ENCODE data around the gene OOSP4B. TPM values are rescaled to one million over a fixed set of nuclear protein-coding genes. Genes with fewer than 3 reads are reported as not detected.

Gene OOSP4B
- total RNA-seq (not detected), polyA plus RNA-seq (not detected)
- long read RNA-seq, donor 1: 0 reads
- long read RNA-seq, donor 2: 0 reads
- long read RNA-seq, donor 3: 0 reads

DNA sequence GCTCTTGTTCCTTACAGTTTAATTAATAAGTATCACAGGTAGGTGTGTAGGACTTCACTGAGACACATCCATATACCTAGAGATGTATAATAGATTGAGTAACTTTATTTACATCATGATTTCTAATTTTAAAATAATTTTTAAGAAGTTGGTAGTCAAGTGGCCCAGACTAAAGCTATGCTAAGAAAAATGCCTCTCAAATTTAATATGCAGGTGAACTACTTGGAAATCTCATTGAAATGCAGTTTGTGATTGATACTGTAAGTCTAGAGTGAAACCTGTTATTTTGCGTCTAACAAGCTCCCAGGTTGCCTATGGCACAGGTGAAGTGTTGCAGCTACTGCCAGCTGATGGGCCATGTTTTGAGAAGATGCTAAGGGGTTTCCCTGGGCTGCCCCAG, at the start of gene OOSP4B:
Gene OOSP4B, plus strand, starts transcription at position 301 of the 400 bp plus-strand sequence.
- Histone ChIP-seq H3K4me1 (no peaks in the 10 kb centered on the region), H3K27me3 (no peaks in the 10 kb centered on the region), H3K4me3 (no peak within 1 kb of the TSS), H3K27ac (no peak within 1 kb of the TSS), H3K36me3 (no peaks in the 10 kb centered on the region), H3K9me3 (no peaks in the 10 kb centered on the region)
- intact Hi-C loops (cut with DNase I): no loop called here
- TF ChIP-seq POLR2A (IDR thresholded peaks at IDR 0.05): no peak
- TF ChIP-seq, protein P1, sequence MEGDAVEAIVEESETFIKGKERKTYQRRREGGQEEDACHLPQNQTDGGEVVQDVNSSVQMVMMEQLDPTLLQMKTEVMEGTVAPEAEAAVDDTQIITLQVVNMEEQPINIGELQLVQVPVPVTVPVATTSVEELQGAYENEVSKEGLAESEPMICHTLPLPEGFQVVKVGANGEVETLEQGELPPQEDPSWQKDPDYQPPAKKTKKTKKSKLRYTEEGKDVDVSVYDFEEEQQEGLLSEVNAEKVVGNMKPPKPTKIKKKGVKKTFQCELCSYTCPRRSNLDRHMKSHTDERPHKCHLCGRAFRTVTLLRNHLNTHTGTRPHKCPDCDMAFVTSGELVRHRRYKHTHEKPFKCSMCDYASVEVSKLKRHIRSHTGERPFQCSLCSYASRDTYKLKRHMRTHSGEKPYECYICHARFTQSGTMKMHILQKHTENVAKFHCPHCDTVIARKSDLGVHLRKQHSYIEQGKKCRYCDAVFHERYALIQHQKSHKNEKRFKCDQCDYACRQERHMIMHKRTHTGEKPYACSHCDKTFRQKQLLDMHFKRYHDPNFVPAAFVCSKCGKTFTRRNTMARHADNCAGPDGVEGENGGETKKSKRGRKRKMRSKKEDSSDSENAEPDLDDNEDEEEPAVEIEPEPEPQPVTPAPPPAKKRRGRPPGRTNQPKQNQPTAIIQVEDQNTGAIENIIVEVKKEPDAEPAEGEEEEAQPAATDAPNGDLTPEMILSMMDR (IDR thresholded peaks at IDR 0.05): no peak
- ATAC-seq: no peak
- 89 to 100% (median 92%) methylated on average over 1 of the region's 1 CpG for WGBS, 4 donors
- no peak for DNase-seq

DNA sequence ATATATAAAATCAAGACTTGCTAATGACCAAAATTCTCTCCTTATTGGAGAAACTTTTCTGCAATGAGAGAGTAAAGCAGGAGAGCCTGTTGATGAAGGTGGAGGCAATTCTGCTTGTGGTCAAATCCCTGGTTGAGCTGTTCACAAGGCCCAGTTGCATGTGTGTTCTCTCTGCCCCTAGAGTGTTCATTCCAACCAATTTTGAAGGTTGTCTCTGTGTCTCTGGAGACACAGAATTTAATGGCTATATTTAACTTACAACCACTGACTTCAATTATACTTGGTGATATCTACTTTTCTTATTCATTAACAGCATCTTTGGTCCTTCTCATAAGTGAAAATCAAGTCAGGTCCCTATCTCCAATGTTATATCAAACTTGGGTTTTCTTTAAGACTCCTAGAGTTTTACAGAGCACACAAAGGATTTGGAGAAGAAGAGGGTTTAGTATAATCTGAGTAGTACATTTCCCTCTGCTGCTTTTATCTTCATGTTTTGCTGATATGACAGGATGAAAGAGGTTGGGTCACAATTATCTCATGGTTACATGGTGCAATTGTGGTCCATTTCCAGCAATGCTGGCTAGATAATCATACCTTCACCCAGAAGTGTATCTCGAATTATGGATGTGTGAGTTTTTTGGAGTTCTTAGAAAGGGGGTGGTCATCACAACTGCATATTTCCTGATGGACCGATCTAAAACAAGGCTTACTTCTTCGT, 49.1 kb upstream of the OOSP4B start:
- no peak overlapping the region for H3K27ac ChIP-seq
- H3K36me3 ChIP-seq: no peaks in the 10 kb centered on the region
- H3K9me3 ChIP-seq: no peaks in the 10 kb centered on the region
- no peak overlapping the region for H3K4me3 ChIP-seq
- intact Hi-C loops (cut with DNase I): no loop called here
- peaks cover 0 to 4% (median 0%) of the 10 kb centered on the region in 12 donors for H3K4me1 ChIP-seq
- no peak for TF ChIP-seq POLR2A (IDR thresholded peaks at IDR 0.05)
- TF ChIP-seq, protein P1 (IDR thresholded peaks at IDR 0.05): no peak
- DNase-seq: no peak
- WGBS, 4 donors: 83 to 94% (median 87%) methylated on average over 3 of the region's 3 CpGs
- H3K27me3 ChIP-seq: no peaks in the 10 kb centered on the region
- ATAC-seq: no peak

DNA sequence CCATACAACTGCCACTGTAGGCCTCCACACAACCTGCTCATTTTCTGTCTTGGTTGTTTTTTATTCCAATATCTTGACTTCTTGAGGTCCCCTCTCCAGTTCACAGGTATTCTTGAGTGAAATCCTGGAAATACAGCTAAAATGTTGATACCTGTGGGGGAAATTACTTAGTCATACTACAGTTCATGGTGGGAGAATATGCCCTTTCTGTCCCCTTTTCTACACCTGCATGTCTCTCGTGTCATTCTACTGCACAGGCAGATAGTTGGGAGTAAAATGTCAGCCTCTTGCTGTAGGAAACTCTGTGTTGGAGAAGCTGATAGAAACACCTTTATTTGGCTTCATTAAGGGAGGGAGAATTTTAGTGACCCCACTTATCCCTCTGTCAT, 48.6 kb upstream of the OOSP4B start:
- Histone ChIP-seq H3K36me3 (no peaks in the 10 kb centered on the region), H3K27me3 (no peaks in the 10 kb centered on the region), H3K4me1 (peaks cover 0 to 4% (median 0%) of the 10 kb centered on the region in 12 donors), H3K9me3 (no peaks in the 10 kb centered on the region), H3K4me3 (no peak overlapping the region), H3K27ac (no peak overlapping the region)
- no peak for DNase-seq
- no peak for TF ChIP-seq POLR2A (IDR thresholded peaks at IDR 0.05)
- TF ChIP-seq, protein P1 (IDR thresholded peaks at IDR 0.05): no peak
- ATAC-seq: no peak
- 73 to 91% (median 85%) methylated on average over 1 of the region's 1 CpG for WGBS, 4 donors
- intact Hi-C loops (cut with DNase I): no loop called here

DNA sequence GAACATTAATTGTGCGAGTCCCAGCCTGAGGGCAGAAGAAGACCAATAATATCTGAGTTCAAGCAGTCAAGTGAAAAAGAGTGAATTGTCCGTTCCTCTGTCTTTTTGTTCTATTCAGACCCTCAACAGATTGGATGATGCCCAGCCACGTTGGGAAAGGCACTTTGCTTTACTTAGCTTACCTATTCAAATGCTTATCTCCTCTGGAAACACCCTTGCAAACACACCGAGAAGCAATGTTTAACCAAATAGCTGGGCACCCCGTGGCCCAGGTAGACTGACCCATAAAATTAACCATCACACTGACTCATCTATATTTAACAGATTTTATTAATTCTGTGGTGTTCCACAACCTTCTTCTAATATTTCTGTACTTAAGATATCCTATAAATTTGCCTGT, 43.9 kb upstream of the OOSP4B start:
- Histone ChIP-seq H3K4me3 (no peak overlapping the region), H3K27me3 (no peaks in the 10 kb centered on the region), H3K36me3 (no peaks in the 10 kb centered on the region), H3K4me1 (no peaks in the 10 kb centered on the region), H3K27ac (no peak overlapping the region), H3K9me3 (no peaks in the 10 kb centered on the region)
- TF ChIP-seq, protein P1 (IDR thresholded peaks at IDR 0.05): no peak
- no peak for TF ChIP-seq POLR2A (IDR thresholded peaks at IDR 0.05)
- no peak for DNase-seq
- intact Hi-C loops (cut with DNase I): no loop called here
- no peak for ATAC-seq
- 73 to 80% (median 76%) methylated on average over 5 of the region's 5 CpGs for WGBS, 4 donors

Data from heart left ventricle (tissue), 16 donors.